HFFc6 (cell line): Measurements from ENCODE around the gene PYGB. TPM values are rescaled to one million over a fixed set of nuclear protein-coding genes. Genes with fewer than 3 reads are reported as not detected.

Experiments used
- DNase-seq: peaks from one replicate; pipeline ENCODE4 v3.0.0-alpha.2; 2018
- H3K27ac Mint-ChIP-seq: 2 replicates; pipeline ENCODE4 v1.8.0; 2020; ENCODE audit warnings: mild to moderate bottlenecking, mixed read lengths
- H3K27me3 Mint-ChIP-seq: 2 replicates; pipeline ENCODE4 v1.8.0; 2021; ENCODE audit warnings: mild to moderate bottlenecking, moderate library complexity, mixed read lengths; ENCODE audit not compliant: insufficient read depth
- H3K36me3 Mint-ChIP-seq: 2 replicates; pipeline ENCODE4 v1.8.0; 2021; ENCODE audit warnings: low read depth, mixed read lengths
- H3K4me1 Mint-ChIP-seq: 2 replicates; pipeline ENCODE4 v1.8.0; 2020; ENCODE audit warnings: low read depth, mixed read lengths
- H3K4me3 Mint-ChIP-seq: 2 replicates; pipeline ENCODE4 v1.8.0; 2020; ENCODE audit warnings: mild to moderate bottlenecking, moderate library complexity, mixed read lengths
- H3K9me3 Mint-ChIP-seq: 2 replicates; pipeline ENCODE4 v1.8.0; 2020; ENCODE audit warnings: mild to moderate bottlenecking, mixed read lengths
- total RNA-seq, 6 experiments: library from RNA; stranded (reverse); fragmentation: NEBNext Ultra II Directional; extraction: Animal tissue kit (Norgen Biotek cat#: 25700); gene quantifications; 2 replicates in 1 of 6; 3 replicates in 5 of 6; pipeline ENCODE4 v1.2.3, GENCODE V29; 2021
- TF ChIP-seq, protein P1 (sequence below): fragments of 200-600 bp; sonication (generic); IDR thresholded peaks from 2 replicates; pipeline ENCODE4 v1.5.0; 2021; ENCODE audit warnings: antibody characterized with exemption, mild to moderate bottlenecking

The PYGB gene
- total RNA-seq, 6 experiments from 2014 or later, result 65.4 to 75.6 (median 70.2) TPM

DNA sequence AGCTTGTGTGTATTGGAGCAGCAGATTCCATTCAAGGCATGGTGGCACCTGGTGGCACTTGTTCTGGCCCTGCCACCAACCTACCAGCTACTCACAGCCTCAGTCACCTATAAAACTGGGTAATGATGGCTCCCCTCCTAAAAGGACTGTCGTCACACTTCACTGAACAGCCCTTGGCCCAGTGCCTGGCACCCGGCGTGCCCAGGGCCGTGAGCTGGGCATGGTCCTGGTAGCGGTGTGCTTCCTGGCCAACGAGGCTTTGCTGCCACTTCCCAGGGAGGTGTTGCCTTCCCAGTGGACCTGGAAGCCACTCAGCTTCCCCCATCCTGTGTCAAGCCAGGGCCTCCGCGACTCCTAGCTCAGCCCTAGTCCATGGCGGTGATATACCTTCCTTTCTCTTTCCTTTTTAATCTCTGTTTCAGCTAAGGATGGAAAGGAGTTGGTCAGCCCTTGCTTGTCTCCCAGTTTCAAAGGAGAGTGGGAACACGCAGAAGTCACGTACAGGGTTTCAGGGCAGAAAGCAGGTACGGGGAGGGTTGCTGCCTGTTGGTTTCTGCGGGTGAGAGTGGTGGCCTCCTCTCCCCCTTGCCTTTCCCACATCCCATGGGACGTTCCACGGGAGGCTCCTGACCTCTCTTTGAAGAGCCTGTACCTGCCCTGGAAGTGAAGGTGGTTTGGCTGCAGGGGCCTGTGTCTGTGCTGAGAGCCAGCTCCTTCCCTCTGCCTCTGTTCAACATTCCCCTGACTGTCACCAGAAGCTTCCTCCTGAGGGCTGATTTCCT, 26.9 kb upstream of the PYGB start:
- Mint-ChIP-seq H3K9me3 (no peaks in the 10 kb centered on the region), H3K27me3 (no peaks in the 10 kb centered on the region), H3K4me3 (no peak overlapping the region), H3K36me3 (peaks cover 3% of the 10 kb centered on the region; the same call in 1 of the 2 replicates), H3K27ac (no peak overlapping the region), H3K4me1 (peaks cover 23% of the 10 kb centered on the region)
- DNase-seq, result no peak
- TF ChIP-seq, protein P1, sequence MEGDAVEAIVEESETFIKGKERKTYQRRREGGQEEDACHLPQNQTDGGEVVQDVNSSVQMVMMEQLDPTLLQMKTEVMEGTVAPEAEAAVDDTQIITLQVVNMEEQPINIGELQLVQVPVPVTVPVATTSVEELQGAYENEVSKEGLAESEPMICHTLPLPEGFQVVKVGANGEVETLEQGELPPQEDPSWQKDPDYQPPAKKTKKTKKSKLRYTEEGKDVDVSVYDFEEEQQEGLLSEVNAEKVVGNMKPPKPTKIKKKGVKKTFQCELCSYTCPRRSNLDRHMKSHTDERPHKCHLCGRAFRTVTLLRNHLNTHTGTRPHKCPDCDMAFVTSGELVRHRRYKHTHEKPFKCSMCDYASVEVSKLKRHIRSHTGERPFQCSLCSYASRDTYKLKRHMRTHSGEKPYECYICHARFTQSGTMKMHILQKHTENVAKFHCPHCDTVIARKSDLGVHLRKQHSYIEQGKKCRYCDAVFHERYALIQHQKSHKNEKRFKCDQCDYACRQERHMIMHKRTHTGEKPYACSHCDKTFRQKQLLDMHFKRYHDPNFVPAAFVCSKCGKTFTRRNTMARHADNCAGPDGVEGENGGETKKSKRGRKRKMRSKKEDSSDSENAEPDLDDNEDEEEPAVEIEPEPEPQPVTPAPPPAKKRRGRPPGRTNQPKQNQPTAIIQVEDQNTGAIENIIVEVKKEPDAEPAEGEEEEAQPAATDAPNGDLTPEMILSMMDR, result no peak

DNA sequence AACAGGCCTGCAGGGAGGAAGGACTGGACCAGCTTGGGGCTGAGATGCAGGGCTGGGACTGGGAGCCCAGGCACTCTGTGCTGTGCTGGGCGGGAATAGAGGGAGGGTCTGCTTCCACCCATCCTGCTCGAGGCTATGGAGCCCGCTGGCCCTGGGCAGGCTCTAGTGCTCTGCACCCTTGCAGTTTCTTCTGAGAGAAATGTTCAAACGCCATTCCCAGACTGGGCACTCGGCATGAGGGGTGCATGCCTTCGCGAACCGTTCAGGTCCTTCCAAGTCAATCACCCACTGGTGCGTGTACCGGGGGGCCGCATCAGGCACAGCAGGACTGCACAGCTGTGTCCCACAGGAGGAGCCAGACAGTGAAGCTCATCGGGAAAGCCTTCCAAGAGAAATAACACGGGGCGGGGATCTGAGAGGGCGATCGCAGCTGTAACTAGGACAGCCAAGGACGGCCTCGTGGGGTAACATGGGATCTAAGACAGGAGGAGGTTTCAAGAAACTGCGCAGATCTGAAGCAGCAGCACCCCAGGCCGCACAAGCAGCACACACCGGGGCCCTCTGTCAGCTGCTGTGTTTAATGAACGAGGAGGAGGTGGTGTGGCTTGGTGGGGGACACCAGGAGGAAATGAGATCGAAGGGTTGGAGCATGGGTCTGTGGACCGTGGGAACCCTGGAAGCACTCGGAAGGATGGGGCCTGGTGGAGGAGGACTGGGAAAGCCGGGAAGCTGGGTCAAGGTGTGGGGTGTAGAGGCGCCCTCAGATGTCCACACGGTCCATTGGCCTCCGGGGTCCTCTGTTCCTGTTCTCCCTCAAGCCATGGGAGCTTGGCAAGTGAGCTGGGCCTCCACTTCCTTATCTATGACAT, 26.1 kb upstream of the PYGB start:
- Mint-ChIP-seq H3K4me1 (peaks cover 23% of the 10 kb centered on the region), H3K36me3 (peaks cover 5% of the 10 kb centered on the region; the same call in 1 of the 2 replicates), H3K27me3 (no peaks in the 10 kb centered on the region), H3K4me3 (no peak overlapping the region), H3K27ac (peak overlapping the region; percentile 49; the same call in 1 of the 2 replicates), H3K9me3 (no peaks in the 10 kb centered on the region)
- no peak for DNase-seq
- TF ChIP-seq, protein P1, result no peak

DNA sequence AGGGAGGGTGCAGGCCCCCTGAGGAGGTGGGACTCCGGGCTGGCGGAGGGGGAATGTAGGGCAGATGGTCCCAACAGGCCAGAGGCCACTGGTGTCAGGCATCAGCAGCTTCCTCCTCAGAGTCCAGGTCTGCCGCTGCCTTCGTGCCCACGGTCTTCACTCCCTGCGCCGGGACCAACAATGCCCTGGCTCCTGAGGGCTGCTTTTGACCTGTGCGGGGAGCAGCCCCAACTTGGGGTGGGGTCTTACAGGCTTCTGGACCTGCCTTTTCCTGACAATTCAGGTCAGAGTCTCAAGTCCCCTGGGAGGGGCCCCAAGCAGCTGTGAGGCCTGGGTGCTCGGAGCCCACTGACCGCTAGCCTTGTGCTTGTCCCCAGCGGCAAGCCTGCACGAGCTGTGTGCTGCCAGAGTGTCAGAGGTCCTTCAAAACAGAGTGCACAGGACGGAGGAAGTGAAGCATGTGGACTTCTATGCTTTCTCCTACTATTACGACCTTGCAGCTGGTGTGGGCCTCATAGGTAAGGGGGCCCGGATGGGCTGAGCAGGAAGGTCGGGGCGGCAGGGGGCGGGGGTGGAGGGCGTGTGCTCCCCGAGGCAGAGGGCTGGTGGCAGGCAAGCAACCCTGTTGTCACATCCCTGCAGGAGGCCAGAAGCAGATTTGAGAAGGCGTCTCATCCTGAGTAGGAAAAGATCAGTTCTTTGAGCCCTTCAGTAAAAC, 25.3 kb upstream of the PYGB start:
- Mint-ChIP-seq H3K4me3 (no peak overlapping the region), H3K9me3 (no peaks in the 10 kb centered on the region), H3K27me3 (no peaks in the 10 kb centered on the region), H3K27ac (peak overlapping the region; percentile 94), H3K36me3 (peaks cover 11% of the 10 kb centered on the region), H3K4me1 (peaks cover 30% of the 10 kb centered on the region)
- TF ChIP-seq, protein P1, result no peak
- DNase-seq, result no peak

DNA sequence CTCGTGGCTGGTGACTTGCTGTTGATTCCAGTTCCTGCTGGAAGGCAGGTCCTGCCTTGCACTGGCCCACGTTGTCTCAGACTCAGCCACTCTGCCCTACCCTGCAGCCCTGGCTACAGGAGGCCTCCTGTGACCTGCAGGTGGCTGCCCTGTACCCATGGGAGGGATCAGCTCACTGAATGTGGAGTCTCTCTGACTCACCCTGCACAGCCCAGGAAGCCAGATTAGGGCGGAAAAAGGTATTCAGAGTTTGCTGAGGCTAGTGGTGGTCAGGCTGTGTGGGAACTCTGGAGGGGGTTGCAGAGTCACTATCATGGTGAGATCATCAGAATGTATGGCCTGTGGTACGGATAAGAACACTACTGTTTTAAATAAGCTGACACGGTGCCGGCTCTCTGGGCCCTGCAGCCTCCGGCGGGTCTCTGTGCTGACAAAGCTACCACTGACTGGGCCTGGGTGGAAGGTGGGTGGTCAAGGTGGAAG, 24.7 kb upstream of the PYGB start:
- H3K4me1 Mint-ChIP-seq, result peaks cover 34% of the 10 kb centered on the region
- H3K36me3 Mint-ChIP-seq, result peaks cover 15% of the 10 kb centered on the region
- TF ChIP-seq, protein P1, result peak; percentile 57; the same call in 1 of the 2 replicates
- H3K4me3 Mint-ChIP-seq, result peak overlapping the region; percentile 42; the same call in 1 of the 2 replicates
- no peaks in the 10 kb centered on the region for H3K27me3 Mint-ChIP-seq
- H3K27ac Mint-ChIP-seq, result peak overlapping the region; percentile 94
- H3K9me3 Mint-ChIP-seq, result no peaks in the 10 kb centered on the region
- peak; percentile 94 for DNase-seq
